H1 (cell line): ENCODE results near the gene PLCL2. TPM values are rescaled to one million over a fixed set of nuclear protein-coding genes. Genes with fewer than 3 reads are reported as not detected.

Experiments
- CHD7 ChIP-seq: fragments of 300-600 bp; sonication (generic); IDR thresholded peaks from 2 replicates; pipeline ENCODE4 v1.7.1; 2012; ENCODE audit warnings: low read length, moderate library complexity, mild to moderate bottlenecking, inconsistent platforms; ENCODE audit not compliant: insufficient replicate concordance
- JUN ChIP-seq: IDR thresholded peaks from 2 replicates; pipeline ENCODE4 v1.6.1; 2011; ENCODE audit warnings: low read depth, mild to moderate bottlenecking, improper control_type of control experiment, low read length
- RXRA ChIP-seq: IDR thresholded peaks from 2 replicates; pipeline ENCODE4 v1.6.1; 2011; ENCODE audit warnings: low read depth, mild to moderate bottlenecking, low read length, moderate library complexity; ENCODE audit not compliant: insufficient read depth
- SAP30 ChIP-seq: fragments of 300-600 bp; sonication (generic); IDR thresholded peaks from 2 replicates; pipeline ENCODE4 v1.7.1; 2012; ENCODE audit warnings: low read length, moderate library complexity, mild to moderate bottlenecking, inconsistent platforms; ENCODE audit not compliant: insufficient read depth, insufficient replicate concordance
- TAF1 ChIP-seq: IDR thresholded peaks from 2 replicates; pipeline ENCODE4 v1.6.1; 2011; ENCODE audit warnings: mild to moderate bottlenecking, low read depth, low read length
- TEAD4 ChIP-seq: IDR thresholded peaks from 2 replicates; pipeline ENCODE4 v1.6.1; 2012; ENCODE audit warnings: low read depth, low read length, inconsistent platforms, mixed read lengths
- USF2 ChIP-seq: IDR thresholded peaks from 2 replicates; pipeline ENCODE4 v1.6.1; 2011; ENCODE audit warnings: low read length, improper control_type of control experiment
- polyA plus RNA-seq, 7 experiments: library from polyadenylated mRNA; depleted of rRNA in 3 of 7; stranded (reverse) in 5 of 7; unstranded in 2 of 7; fragments of >200 nt in 5 of 7; fragments of 200-250 nt in 2 of 7; gene quantifications; 1 replicate in 5 of 7; 2 replicates in 1 of 7; 4 replicates in 1 of 7; pipeline versions ENCODE4 v1.2.1 to v1.2.3, GENCODE V29; 2011 to 2013; ENCODE audit warnings: missing spikeins in 2 of 7, mixed read lengths in 2 of 7
- total RNA-seq: library from RNA; stranded (reverse); fragmentation: NEBNext Ultra II Directional; extraction: Animal tissue kit (Norgen Biotek cat#: 25700); gene quantifications from 2 replicates; pipeline ENCODE4 v1.2.1, GENCODE V29; 2021

PLCL2 gene
- total and polyA plus RNA-seq, 2 of the 8 experiments (the other 6 are each of a cell fraction or from before 2014, with no cell fraction given), result 3.5 to 6.8 TPM

DNA sequence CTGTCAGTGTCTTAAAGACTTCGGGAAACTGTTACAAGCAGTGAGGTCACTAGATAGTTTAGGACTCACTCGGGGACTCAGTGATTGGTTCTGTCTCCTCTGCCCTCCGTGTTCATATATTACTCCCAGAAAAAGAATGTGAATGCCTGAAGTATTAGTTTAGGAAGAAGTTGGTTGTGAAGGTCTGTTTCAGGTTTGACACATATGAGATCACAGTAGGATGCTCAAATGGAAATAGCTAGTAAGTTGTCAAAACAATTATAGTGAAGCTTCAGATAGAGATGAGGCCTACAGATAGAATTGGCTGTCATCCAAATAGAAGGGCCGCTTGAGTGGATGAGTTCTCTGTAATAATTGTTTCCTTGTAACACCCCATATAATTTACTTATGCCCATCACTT is 172.6 kb downstream of the PLCL2 start (continued):
- TF ChIP-seq CHD7 (no peak), TEAD4 (no peak), RXRA (no peak), SAP30 (no peak), TAF1 (no peak), JUN (no peak), USF2 (no peak)
